ENCODE measurements around the gene ART4.

Gene ART4

GRCh38 chr12:14852880-14853279 lies 9.6 kb upstream of the ART4 start:
- Histone ChIP-seq H3K27ac (ENCODE audit: low read length) (no peak overlapping the region), H3K9me3 (ENCODE audit: insufficient read depth, low read length) (no peaks in the 10 kb centered on the region), H3K79me2 (ENCODE audit: low read length) (no peaks in the 10 kb centered on the region)

GRCh38 chr12:14850929-14851663 lies 7.8 kb upstream of the ART4 start:
- H3K4me1 ChIP-seq (ENCODE audit: low read length), result peaks cover 5% of the 10 kb centered on the region; the same call in 1 of the 2 replicates
- H4K20me1 ChIP-seq (ENCODE audit: insufficient read depth, low read length), result no peaks in the 10 kb centered on the region
- no peaks in the 10 kb centered on the region for H3K36me3 ChIP-seq (replicated peaks; ENCODE audit: low read depth, low read length)
- no peak overlapping the region for H3K27ac ChIP-seq (ENCODE audit: low read length)
- no peak overlapping the region for H2AFZ ChIP-seq (ENCODE audit: low read depth, low read length)
- no peaks in the 10 kb centered on the region for H3K27me3 ChIP-seq (ENCODE audit: low read depth, low read length)
- H3K9me3 ChIP-seq (ENCODE audit: insufficient read depth, low read length), result no peaks in the 10 kb centered on the region
- no peak overlapping the region for H3K4me3 ChIP-seq (ENCODE audit: low read length)
- H3K9ac ChIP-seq (ENCODE audit: low read length), result no peak overlapping the region
- no peak overlapping the region for H3K4me2 ChIP-seq (ENCODE audit: low read length)
- H3K79me2 ChIP-seq (ENCODE audit: low read length), result no peaks in the 10 kb centered on the region
- no peak for TF ChIP-seq EZH2phosphoT487 (IDR thresholded peaks at IDR 0.05; ENCODE audit: low read depth)
- TF ChIP-seq, protein P1, sequence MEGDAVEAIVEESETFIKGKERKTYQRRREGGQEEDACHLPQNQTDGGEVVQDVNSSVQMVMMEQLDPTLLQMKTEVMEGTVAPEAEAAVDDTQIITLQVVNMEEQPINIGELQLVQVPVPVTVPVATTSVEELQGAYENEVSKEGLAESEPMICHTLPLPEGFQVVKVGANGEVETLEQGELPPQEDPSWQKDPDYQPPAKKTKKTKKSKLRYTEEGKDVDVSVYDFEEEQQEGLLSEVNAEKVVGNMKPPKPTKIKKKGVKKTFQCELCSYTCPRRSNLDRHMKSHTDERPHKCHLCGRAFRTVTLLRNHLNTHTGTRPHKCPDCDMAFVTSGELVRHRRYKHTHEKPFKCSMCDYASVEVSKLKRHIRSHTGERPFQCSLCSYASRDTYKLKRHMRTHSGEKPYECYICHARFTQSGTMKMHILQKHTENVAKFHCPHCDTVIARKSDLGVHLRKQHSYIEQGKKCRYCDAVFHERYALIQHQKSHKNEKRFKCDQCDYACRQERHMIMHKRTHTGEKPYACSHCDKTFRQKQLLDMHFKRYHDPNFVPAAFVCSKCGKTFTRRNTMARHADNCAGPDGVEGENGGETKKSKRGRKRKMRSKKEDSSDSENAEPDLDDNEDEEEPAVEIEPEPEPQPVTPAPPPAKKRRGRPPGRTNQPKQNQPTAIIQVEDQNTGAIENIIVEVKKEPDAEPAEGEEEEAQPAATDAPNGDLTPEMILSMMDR (IDR thresholded peaks at IDR 0.05; ENCODE audit: low read depth, low read length), result no peak

More at GRCh38 chr12:14852880-14853279, 9.6 kb upstream of the ART4 start:
- H2AFZ ChIP-seq (ENCODE audit: low read depth, low read length), result no peak overlapping the region
- H3K36me3 ChIP-seq (replicated peaks; ENCODE audit: low read depth, low read length), result no peaks in the 10 kb centered on the region
- no peak overlapping the region for H3K4me3 ChIP-seq (ENCODE audit: low read length)
- H4K20me1 ChIP-seq (ENCODE audit: insufficient read depth, low read length), result no peaks in the 10 kb centered on the region
- H3K4me2 ChIP-seq (ENCODE audit: low read length), result no peak overlapping the region
- no peaks in the 10 kb centered on the region for H3K27me3 ChIP-seq (ENCODE audit: low read depth, low read length)
- TF ChIP-seq EZH2phosphoT487 (IDR thresholded peaks at IDR 0.05; ENCODE audit: low read depth), result no peak
- TF ChIP-seq, protein P1 (IDR thresholded peaks at IDR 0.05; ENCODE audit: low read depth, low read length), result no peak
- H3K9ac ChIP-seq (ENCODE audit: low read length), result no peak overlapping the region
- peaks cover 6% of the 10 kb centered on the region; the same call in 1 of the 2 replicates for H3K4me1 ChIP-seq (ENCODE audit: low read length)

DNA sequence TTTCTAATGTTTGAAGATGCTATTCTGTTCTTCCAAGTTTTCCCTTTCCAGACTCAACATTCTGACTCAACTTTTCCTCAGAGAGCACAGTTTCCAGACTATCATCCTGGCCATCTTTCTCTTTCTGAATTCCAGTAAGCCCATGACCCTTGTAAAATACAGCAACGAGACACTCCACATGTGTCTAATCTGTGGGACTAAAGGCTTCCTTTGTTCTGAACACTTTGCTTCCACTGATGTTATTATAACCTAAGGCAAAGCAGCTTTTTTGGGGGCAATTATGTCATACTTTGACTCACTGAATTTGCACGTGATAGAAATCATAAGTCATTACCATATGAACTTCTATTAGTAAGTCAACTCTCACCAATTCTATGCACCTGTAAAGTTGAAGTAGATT lies 6.3 kb upstream of the ART4 start:
- H3K9ac ChIP-seq (ENCODE audit: low read length), result no peak overlapping the region
- no peaks in the 10 kb centered on the region for H3K9me3 ChIP-seq (ENCODE audit: insufficient read depth, low read length)
- H3K4me1 ChIP-seq (ENCODE audit: low read length), result peaks cover 5% of the 10 kb centered on the region; the same call in 1 of the 2 replicates
- H3K79me2 ChIP-seq (ENCODE audit: low read length), result no peaks in the 10 kb centered on the region
- H3K4me2 ChIP-seq (ENCODE audit: low read length), result no peak overlapping the region
- TF ChIP-seq, protein P1 (IDR thresholded peaks at IDR 0.05; ENCODE audit: low read depth, low read length), result no peak
- TF ChIP-seq EZH2phosphoT487 (IDR thresholded peaks at IDR 0.05; ENCODE audit: low read depth), result no peak
- H3K36me3 ChIP-seq (replicated peaks; ENCODE audit: low read depth, low read length), result no peaks in the 10 kb centered on the region
- no peak overlapping the region for H3K4me3 ChIP-seq (ENCODE audit: low read length)
- no peak overlapping the region for H2AFZ ChIP-seq (ENCODE audit: low read depth, low read length)
- no peaks in the 10 kb centered on the region for H4K20me1 ChIP-seq (ENCODE audit: insufficient read depth, low read length)
- H3K27me3 ChIP-seq (ENCODE audit: low read depth, low read length), result no peaks in the 10 kb centered on the region
- no peak overlapping the region for H3K27ac ChIP-seq (ENCODE audit: low read length)

DNA sequence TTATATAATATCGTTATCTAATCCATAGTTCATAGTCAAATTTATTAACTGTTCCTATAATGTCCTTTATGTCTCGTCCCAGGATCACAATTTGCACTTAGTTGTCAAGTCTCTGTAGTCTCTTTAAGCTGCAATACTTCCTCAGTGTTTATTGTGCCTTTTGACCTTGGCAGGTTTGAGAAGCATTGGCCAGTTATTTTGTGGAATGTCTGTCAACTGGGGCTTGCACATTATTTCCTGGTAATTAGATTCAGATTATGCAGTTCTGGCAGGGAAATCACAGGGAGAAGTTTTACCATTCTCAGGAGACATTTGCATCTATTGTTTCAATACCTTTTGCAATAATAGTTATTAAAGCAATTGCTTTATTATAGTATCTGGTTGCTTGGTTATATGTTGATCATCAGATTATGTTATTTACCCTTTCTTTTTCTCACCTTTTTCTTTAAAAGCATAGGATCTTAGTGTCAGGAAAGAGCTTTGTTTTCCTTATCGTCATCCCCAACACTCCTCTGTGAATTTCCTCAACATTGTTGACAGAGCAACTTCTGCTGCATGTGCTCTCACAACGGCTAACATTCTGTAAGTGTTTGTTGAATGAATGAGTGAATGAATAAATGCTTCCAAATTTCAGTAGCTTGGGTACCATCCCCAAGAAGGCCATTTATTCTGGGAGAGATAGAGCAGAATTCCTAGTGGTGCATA lies 3.7 kb upstream of the ART4 start:
- H3K27me3 ChIP-seq (ENCODE audit: low read depth, low read length), result no peaks in the 10 kb centered on the region
- no peaks in the 10 kb centered on the region for H3K79me2 ChIP-seq (ENCODE audit: low read length)
- no peak overlapping the region for H3K4me3 ChIP-seq (ENCODE audit: low read length)
- no peak overlapping the region for H3K4me2 ChIP-seq (ENCODE audit: low read length)
- TF ChIP-seq, protein P1 (IDR thresholded peaks at IDR 0.05; ENCODE audit: low read depth, low read length), result no peak
- no peaks in the 10 kb centered on the region for H3K9me3 ChIP-seq (ENCODE audit: insufficient read depth, low read length)
- H3K9ac ChIP-seq (ENCODE audit: low read length), result no peak overlapping the region
- H3K4me1 ChIP-seq (ENCODE audit: low read length), result peaks cover 5% of the 10 kb centered on the region; the same call in 1 of the 2 replicates
- H2AFZ ChIP-seq (ENCODE audit: low read depth, low read length), result no peak overlapping the region
- no peaks in the 10 kb centered on the region for H4K20me1 ChIP-seq (ENCODE audit: insufficient read depth, low read length)
- no peak overlapping the region for H3K27ac ChIP-seq (ENCODE audit: low read length)
- H3K36me3 ChIP-seq (replicated peaks; ENCODE audit: low read depth, low read length), result no peaks in the 10 kb centered on the region

All from OCI-LY3 (cell line).